ENCODE data around the gene CIBAR2.

CIBAR2 gene

DNA sequence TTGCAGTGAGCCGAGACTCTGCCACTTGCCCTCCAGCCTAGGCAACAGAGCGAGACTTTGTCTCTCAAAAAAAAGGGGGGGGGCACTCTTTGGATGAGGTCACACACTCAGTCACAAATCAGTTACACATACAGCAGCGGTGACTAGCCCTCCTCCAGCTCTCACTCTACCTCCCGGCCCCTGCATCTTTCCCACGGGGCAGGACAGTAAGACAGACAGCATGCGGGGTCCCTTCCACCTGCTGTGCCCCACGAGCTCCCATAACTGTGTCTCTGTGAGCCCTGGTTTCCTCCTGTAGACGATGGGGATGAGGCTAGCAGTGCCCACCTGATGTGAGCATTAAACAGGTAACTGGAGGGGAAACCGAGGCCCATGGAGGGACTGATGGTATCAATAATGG lies 5.2 kb downstream of the CIBAR2 start:
- TF ChIP-seq, protein P1, sequence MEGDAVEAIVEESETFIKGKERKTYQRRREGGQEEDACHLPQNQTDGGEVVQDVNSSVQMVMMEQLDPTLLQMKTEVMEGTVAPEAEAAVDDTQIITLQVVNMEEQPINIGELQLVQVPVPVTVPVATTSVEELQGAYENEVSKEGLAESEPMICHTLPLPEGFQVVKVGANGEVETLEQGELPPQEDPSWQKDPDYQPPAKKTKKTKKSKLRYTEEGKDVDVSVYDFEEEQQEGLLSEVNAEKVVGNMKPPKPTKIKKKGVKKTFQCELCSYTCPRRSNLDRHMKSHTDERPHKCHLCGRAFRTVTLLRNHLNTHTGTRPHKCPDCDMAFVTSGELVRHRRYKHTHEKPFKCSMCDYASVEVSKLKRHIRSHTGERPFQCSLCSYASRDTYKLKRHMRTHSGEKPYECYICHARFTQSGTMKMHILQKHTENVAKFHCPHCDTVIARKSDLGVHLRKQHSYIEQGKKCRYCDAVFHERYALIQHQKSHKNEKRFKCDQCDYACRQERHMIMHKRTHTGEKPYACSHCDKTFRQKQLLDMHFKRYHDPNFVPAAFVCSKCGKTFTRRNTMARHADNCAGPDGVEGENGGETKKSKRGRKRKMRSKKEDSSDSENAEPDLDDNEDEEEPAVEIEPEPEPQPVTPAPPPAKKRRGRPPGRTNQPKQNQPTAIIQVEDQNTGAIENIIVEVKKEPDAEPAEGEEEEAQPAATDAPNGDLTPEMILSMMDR (IDR thresholded peaks at IDR 0.05; ENCODE audit: low read depth, low read length), result no peak
- no peak for DNase-seq (ENCODE audit: extremely low read depth, low read depth)

GRCh38 chr16:85105475-85105874 lies 6.8 kb downstream of the CIBAR2 start:
- DNase-seq (ENCODE audit: extremely low read depth, low read depth), result no peak
- TF ChIP-seq, protein P1 (IDR thresholded peaks at IDR 0.05; ENCODE audit: low read depth, low read length), result no peak

DNA sequence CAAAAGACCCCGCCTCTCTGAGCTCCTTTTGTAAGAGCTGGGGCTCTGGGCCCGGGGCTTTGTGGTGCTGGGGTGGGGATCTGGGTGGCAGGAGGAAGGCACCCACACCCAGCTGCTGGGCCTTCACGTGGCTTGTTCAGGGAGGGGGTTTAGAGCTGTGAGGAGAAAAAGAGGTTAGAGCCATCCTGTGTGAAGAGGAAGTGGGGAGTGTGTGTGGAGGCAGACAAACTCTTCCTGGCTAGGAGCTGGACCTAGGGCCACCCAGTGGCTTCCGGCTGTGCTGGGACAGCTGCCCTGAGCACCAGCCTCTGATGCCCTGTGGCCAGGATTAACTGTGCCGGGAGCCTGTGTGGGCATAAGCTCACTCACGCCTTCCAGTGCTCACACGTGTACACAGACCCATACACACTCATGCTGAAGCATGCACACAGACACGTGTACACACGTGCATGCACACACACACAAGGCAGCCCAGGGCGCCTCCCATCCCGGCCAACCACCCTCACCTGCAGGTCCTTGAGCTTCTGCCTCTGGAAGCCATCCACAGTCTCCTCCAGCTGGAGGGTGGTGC lies 7.4 kb downstream of the CIBAR2 start:
- DNase-seq (ENCODE audit: extremely low read depth, low read depth), result no peak
- TF ChIP-seq, protein P1 (IDR thresholded peaks at IDR 0.05; ENCODE audit: low read depth, low read length), result no peak

GRCh38 chr16:85104147-85104546 lies 8.1 kb downstream of the CIBAR2 start:
- no peak for DNase-seq (ENCODE audit: extremely low read depth, low read depth)
- TF ChIP-seq, protein P1 (IDR thresholded peaks at IDR 0.05; ENCODE audit: low read depth, low read length), result no peak

- DNase-seq (ENCODE audit: extremely low read depth, low read depth), result no peak
- TF ChIP-seq, protein P1 (IDR thresholded peaks at IDR 0.05; ENCODE audit: low read depth, low read length), result no peak
Measured at GRCh38 chr16:85103114-85104079, 8.9 kb downstream of the CIBAR2 start.

DNA sequence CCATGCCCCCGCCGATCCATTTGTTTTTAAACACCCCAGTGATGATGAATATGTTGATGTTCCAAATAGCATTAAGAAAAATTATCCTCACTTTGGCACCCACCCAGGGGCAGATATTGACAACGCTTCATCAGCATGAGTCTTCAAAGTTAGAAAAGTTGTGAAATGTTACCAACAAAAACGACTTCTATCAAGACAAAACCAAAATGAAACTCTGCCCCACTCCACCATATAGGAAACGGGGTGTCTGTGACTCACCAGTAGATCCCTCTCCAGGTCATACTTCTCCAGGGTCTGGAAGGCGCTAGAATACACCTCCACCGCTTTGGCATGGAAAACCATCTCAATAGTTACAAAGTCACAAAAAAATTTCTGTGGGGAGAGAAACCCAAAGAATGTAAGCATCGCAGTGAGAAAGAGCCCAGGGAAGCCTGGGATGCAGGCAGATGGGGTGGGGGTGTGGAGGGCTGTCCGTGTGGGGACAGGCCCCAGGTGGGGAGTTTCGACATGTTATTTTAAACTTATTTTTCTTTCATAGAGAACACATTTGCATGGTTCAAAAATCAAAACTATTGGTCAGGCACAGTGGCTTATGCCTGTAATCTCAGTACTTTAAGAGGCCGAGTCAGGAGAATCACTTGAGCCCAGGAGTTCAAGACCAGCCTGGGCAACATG lies 10.2 kb downstream of the CIBAR2 start:
- DNase-seq (ENCODE audit: extremely low read depth, low read depth), result no peak

More for the DNA sequence above, 10.2 kb downstream of the CIBAR2 start:
- TF ChIP-seq, protein P1 (IDR thresholded peaks at IDR 0.05; ENCODE audit: low read depth, low read length), result no peak

Measured in AG09319 (cell line).